ENCODE measurements around the gene SLC25A41.

GRCh38 chr19:6450166-6450565 lies 16.6 kb upstream of the SLC25A41 start:
- TF ChIP-seq CTCF (IDR thresholded peaks at IDR 0.05) (no peak), POLR2A (IDR thresholded peaks at IDR 0.05) (no peak)

All from Peyer's patch (tissue), 4 donors.